ENCODE measurements around the gene THRB.

THRB gene

DNA sequence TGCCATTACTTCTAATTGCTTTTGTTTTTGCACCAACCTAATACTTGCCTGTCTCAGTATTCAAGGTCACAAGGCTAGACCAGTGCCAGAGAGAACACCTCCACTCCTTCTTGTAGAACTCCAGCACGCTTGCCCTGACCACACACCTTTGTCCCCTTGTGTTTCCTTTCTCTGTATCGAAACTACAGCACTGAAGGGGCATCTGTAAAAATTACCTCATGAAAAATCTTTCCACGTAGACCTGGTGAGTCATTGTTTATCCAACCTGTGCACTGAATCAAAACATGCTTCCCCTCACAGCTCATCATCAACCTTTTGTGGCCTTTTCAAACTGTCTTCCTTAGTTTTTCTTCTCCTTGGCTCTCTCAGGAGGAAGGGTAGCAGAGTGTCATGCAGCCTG is 259.5 kb downstream of the THRB start:
- H2AFZ ChIP-seq (ENCODE audit: low read depth, low read length, severe bottlenecking), result no peak overlapping the region
- H4K20me1 ChIP-seq (ENCODE audit: low read depth, low read length), result no peaks in the 10 kb centered on the region
- no peaks in the 10 kb centered on the region for H3F3A ChIP-seq (ENCODE audit: insufficient read depth)
- H3K79me2 ChIP-seq (ENCODE audit: insufficient read depth, low read length), result no peaks in the 10 kb centered on the region
- H3K36me3 ChIP-seq (ENCODE audit: low read length), result no peaks in the 10 kb centered on the region
- H3K9me3 ChIP-seq (ENCODE audit: insufficient read depth, low read length), result no peaks in the 10 kb centered on the region
- no peak overlapping the region for H3K4me3 ChIP-seq (ENCODE audit: insufficient read depth, low read length, poor library complexity, severe bottlenecking)
- no peaks in the 10 kb centered on the region for H3K9me2 ChIP-seq (replicated peaks; ENCODE audit: insufficient read depth, low read length)
- no peak overlapping the region for H3K9ac ChIP-seq (ENCODE audit: low read length)
- no peak overlapping the region for H3K4me2 ChIP-seq (ENCODE audit: low read depth, low read length, poor library complexity, severe bottlenecking)
- H3K27me3 ChIP-seq (ENCODE audit: low read length), result no peaks in the 10 kb centered on the region
- no peak overlapping the region for H3K27ac ChIP-seq (ENCODE audit: low read depth, low read length)
- TF ChIP-seq, protein P1, sequence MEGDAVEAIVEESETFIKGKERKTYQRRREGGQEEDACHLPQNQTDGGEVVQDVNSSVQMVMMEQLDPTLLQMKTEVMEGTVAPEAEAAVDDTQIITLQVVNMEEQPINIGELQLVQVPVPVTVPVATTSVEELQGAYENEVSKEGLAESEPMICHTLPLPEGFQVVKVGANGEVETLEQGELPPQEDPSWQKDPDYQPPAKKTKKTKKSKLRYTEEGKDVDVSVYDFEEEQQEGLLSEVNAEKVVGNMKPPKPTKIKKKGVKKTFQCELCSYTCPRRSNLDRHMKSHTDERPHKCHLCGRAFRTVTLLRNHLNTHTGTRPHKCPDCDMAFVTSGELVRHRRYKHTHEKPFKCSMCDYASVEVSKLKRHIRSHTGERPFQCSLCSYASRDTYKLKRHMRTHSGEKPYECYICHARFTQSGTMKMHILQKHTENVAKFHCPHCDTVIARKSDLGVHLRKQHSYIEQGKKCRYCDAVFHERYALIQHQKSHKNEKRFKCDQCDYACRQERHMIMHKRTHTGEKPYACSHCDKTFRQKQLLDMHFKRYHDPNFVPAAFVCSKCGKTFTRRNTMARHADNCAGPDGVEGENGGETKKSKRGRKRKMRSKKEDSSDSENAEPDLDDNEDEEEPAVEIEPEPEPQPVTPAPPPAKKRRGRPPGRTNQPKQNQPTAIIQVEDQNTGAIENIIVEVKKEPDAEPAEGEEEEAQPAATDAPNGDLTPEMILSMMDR (IDR thresholded peaks at IDR 0.05; ENCODE audit: insufficient read depth, low read length, poor library complexity, severe bottlenecking), result no peak
- TF ChIP-seq EZH2phosphoT487 (conservative IDR thresholded peaks at IDR 0.05; ENCODE audit: low read length), result no peak

DNA sequence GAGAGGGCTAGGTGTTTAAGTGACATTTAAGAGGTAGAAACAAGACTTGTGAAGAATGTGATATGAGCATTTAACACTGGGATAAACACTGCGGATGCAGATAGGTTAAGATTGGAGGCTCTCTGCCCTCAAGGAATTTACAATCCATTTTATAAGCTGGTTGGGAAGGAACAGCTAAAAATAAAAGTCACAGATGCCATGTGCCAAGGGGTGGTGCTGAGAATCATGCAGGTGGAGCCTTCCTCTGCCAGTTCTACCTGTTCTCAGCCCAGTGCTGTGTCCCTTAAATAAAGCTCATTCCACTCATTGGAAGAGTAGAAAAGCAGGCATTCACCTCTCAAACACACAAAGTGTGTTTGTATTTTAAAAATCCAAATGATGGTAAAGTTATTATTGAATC is 261.9 kb downstream of the THRB start:
- no peak overlapping the region for H2AFZ ChIP-seq (ENCODE audit: low read depth, low read length, severe bottlenecking)
- no peak overlapping the region for H3K4me2 ChIP-seq (ENCODE audit: low read depth, low read length, poor library complexity, severe bottlenecking)
- no peak overlapping the region for H3K4me3 ChIP-seq (ENCODE audit: insufficient read depth, low read length, poor library complexity, severe bottlenecking)
- H3K9me2 ChIP-seq (replicated peaks; ENCODE audit: insufficient read depth, low read length), result no peaks in the 10 kb centered on the region
- no peaks in the 10 kb centered on the region for H3F3A ChIP-seq (ENCODE audit: insufficient read depth)
- TF ChIP-seq, protein P1 (IDR thresholded peaks at IDR 0.05; ENCODE audit: insufficient read depth, low read length, poor library complexity, severe bottlenecking), result no peak
- TF ChIP-seq EZH2phosphoT487 (conservative IDR thresholded peaks at IDR 0.05; ENCODE audit: low read length), result no peak
- no peaks in the 10 kb centered on the region for H3K9me3 ChIP-seq (ENCODE audit: insufficient read depth, low read length)
- no peaks in the 10 kb centered on the region for H4K20me1 ChIP-seq (ENCODE audit: low read depth, low read length)
- H3K36me3 ChIP-seq (ENCODE audit: low read length), result no peaks in the 10 kb centered on the region
- H3K9ac ChIP-seq (ENCODE audit: low read length), result no peak overlapping the region
- no peaks in the 10 kb centered on the region for H3K79me2 ChIP-seq (ENCODE audit: insufficient read depth, low read length)
- no peaks in the 10 kb centered on the region for H3K27me3 ChIP-seq (ENCODE audit: low read length)
- H3K27ac ChIP-seq (ENCODE audit: low read depth, low read length), result no peak overlapping the region

GRCh38 chr3:24229468-24230221 is 265.0 kb downstream of the THRB start:
- Histone ChIP-seq H3K4me3 (ENCODE audit: insufficient read depth, low read length, poor library complexity, severe bottlenecking) (no peak overlapping the region), H3K36me3 (ENCODE audit: low read length) (no peaks in the 10 kb centered on the region), H3K79me2 (ENCODE audit: insufficient read depth, low read length) (no peaks in the 10 kb centered on the region), H3K4me2 (ENCODE audit: low read depth, low read length, poor library complexity, severe bottlenecking) (no peak overlapping the region), H3K27me3 (ENCODE audit: low read length) (no peaks in the 10 kb centered on the region), H3F3A (ENCODE audit: insufficient read depth) (no peaks in the 10 kb centered on the region), H4K20me1 (ENCODE audit: low read depth, low read length) (no peaks in the 10 kb centered on the region), H3K27ac (ENCODE audit: low read depth, low read length) (no peak overlapping the region), H3K9me3 (ENCODE audit: insufficient read depth, low read length) (no peaks in the 10 kb centered on the region), H3K9me2 (replicated peaks; ENCODE audit: insufficient read depth, low read length) (no peaks in the 10 kb centered on the region), H3K9ac (ENCODE audit: low read length) (no peak overlapping the region), H2AFZ (ENCODE audit: low read depth, low read length, severe bottlenecking) (no peak overlapping the region)
- TF ChIP-seq, protein P1 (IDR thresholded peaks at IDR 0.05; ENCODE audit: insufficient read depth, low read length, poor library complexity, severe bottlenecking), result no peak
- no peak for TF ChIP-seq EZH2phosphoT487 (conservative IDR thresholded peaks at IDR 0.05; ENCODE audit: low read length)

Data from SU-DHL-6 (cell line).